Pancreas (tissue), 10 donors: Measurements from ENCODE around the gene GJC2. TPM values are rescaled to one million over a fixed set of nuclear protein-coding genes. Genes with fewer than 3 reads are reported as not detected.
A peak's percentile ranks its signal among the peaks of the same experiment; 100 is the strongest.

Experiments used
- ATAC-seq, 4 donors: fragments of 200-7000 bp; cut with Tn5 transposase; one replicate each; pipeline versions ENCODE4 v1.8.0 to v1.9.1; 2020; ENCODE audit warnings: mild to moderate bottlenecking in 4 of 4, moderate library complexity in 4 of 4
- DNase-seq, 6 donors: peaks; one replicate each; pipeline ENCODE4 v3.0.0-alpha.2; 2020
- FAIRE-seq: peaks from 2 replicates; lab custom pipeline; 2012; peaks lifted over from hg19 to GRCh38; lab: Jason Lieb, UNC
- H3K27ac ChIP-seq, 4 donors: fragments of 200-600 bp; sonication (generic); 1 replicate in 3 of 4; 2 replicates in 1 of 4; pipeline versions ENCODE4 v1.5.0 to v1.8.0; 2020
- H3K27me3 ChIP-seq, 4 donors: fragments of 200-600 bp; one replicate each; pipeline ENCODE4 v1.8.0; 2021
- H3K36me3 ChIP-seq, 3 donors: fragments of 200-600 bp; sonication (generic) in 1 of 3; one replicate each; pipeline versions ENCODE4 v1.5.0 to v1.8.0; 2020 to 2021
- H3K4me1 ChIP-seq, 3 donors: fragments of 200-600 bp; one replicate each; pipeline ENCODE4 v1.8.0; 2021
- H3K4me3 ChIP-seq, 4 donors: fragments of 200-600 bp; sonication (generic) in 2 of 4; one replicate each; pipeline versions ENCODE4 v1.5.0 to v1.8.0; 2020 to 2021
- H3K9me3 ChIP-seq, 4 donors: fragments of 200-600 bp; one replicate each; pipeline ENCODE4 v1.8.0; 2021
- WGBS, 2 donors: extraction: QIAGEN DNeasy Blood & Tissue Kit; methylation state at CpG; one replicate each; pipeline ENCODE4 v1.1.7; 2013; 5-methylcytosine and 5-hydroxymethylcytosine counted together
- intact Hi-C, 3 donors: fragments of 100-400 bp; cut with DNase I; formaldehyde crosslinking; loops; one replicate each; pipeline versions ENCODE4 v1.11.1 to v1.14.2; 2022
- polyA plus RNA-seq, 2 donors: library from polyadenylated mRNA; stranded (reverse); fragments of 200-250 nt; gene quantifications; one replicate each; pipeline ENCODE4 v1.2.3, GENCODE V29; 2013
- total RNA-seq, 6 donors: library from RNA; stranded (reverse); fragmentation: NEBNext Ultra II Directional in 4 of 6; extraction: Animal tissue kit (Norgen Biotek cat#: 25700) in 4 of 6; gene quantifications; one replicate each; pipeline versions ENCODE4 v1.2.1 to v1.2.4, GENCODE V29; 2021 to 2023
- TF ChIP-seq, protein P1 (sequence below), 4 donors: fragments of 200-600 bp; sonication (generic) in 3 of 4; IDR thresholded peaks; one replicate each; pipeline versions ENCODE4 v1.5.0 to v1.8.0; 2021; ENCODE audit warnings: antibody characterized with exemption in 4 of 4
- donor health status: healthy with polysubstance abuse.
- donor health status: DM: no; HTN: no; CAD: no; lungs with moderate emphysema.
- donor health status: DM: no; HTN: no; CAD: no.
- donor health status: control.
- donor health status: control.
- donor health status: Bipolar disorder and iron deficiency.
- donor health status: DM: yes; HTN: yes; CAD: no.
- donor health status: DM: no; HTN: no; CAD: no.
- donor health status: DM: no; HTN: no; CAD: no.
- donor health status: DM: yes; HTN: yes; CAD: no.

GJC2 gene
- total and polyA plus RNA-seq, 8 donors: 0.08 to 0.80 (median 0.45) TPM

DNA sequence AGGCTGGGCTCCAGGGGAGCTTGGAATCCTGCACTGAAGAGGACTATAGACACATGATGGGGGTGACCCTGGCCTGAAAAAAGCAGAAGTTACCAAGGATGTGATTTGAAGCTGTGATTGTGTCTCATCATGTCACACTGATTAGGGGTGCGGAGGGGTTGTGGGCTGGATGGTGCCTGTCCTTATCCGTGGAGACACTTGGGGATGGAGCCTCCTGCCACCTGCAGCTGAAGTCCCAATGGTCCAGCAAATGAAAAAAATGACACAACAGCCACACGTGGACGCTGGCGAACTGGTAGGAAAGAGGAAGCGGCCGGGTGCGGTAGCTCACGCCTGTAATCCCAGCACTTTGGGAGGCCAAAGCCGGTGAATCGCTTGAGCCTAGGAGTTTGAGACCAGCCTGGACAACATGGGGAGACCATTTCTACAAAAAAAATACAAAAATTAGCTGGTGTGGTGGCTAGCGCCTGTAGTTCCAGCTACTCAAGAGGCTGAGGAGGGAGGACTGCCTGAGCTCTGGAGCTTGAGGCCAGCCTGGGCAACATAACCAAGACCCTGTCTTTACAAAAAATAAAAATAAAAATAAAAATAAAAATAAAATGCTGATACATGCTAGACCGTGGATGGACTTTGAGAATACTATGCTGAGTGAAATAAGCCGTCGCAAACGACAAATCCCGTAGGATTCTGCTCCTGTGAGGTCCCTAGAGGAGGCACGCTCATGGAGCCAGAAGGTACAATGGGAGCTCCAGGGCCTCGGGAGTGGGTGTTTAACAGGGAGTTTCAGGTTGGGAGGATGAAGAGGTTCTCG, 15.0 kb downstream of the GJC2 start:
- WGBS, 2 donors: 47 to 50% methylated on average over 20 of the region's 20 CpGs
- intact Hi-C loops: no loop called here
- peak in 4 of 6 donors; percentile 41 to 66 (median 45) for DNase-seq
- Histone ChIP-seq H3K36me3 (no peaks in the 10 kb centered on the region), H3K9me3 (no peaks in the 10 kb centered on the region), H3K27me3 (no peaks in the 10 kb centered on the region), H3K4me3 (peak overlapping the region; percentile 19 to 73 (median 34)), H3K4me1 (no peaks in the 10 kb centered on the region), H3K27ac (peak overlapping the region; percentile 49 to 100 (median 86))
- no peak for FAIRE-seq
- peak; percentile 1 to 3 (median 1) for ATAC-seq
- TF ChIP-seq, protein P1, sequence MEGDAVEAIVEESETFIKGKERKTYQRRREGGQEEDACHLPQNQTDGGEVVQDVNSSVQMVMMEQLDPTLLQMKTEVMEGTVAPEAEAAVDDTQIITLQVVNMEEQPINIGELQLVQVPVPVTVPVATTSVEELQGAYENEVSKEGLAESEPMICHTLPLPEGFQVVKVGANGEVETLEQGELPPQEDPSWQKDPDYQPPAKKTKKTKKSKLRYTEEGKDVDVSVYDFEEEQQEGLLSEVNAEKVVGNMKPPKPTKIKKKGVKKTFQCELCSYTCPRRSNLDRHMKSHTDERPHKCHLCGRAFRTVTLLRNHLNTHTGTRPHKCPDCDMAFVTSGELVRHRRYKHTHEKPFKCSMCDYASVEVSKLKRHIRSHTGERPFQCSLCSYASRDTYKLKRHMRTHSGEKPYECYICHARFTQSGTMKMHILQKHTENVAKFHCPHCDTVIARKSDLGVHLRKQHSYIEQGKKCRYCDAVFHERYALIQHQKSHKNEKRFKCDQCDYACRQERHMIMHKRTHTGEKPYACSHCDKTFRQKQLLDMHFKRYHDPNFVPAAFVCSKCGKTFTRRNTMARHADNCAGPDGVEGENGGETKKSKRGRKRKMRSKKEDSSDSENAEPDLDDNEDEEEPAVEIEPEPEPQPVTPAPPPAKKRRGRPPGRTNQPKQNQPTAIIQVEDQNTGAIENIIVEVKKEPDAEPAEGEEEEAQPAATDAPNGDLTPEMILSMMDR (IDR thresholded peaks at IDR 0.05): no peak

DNA sequence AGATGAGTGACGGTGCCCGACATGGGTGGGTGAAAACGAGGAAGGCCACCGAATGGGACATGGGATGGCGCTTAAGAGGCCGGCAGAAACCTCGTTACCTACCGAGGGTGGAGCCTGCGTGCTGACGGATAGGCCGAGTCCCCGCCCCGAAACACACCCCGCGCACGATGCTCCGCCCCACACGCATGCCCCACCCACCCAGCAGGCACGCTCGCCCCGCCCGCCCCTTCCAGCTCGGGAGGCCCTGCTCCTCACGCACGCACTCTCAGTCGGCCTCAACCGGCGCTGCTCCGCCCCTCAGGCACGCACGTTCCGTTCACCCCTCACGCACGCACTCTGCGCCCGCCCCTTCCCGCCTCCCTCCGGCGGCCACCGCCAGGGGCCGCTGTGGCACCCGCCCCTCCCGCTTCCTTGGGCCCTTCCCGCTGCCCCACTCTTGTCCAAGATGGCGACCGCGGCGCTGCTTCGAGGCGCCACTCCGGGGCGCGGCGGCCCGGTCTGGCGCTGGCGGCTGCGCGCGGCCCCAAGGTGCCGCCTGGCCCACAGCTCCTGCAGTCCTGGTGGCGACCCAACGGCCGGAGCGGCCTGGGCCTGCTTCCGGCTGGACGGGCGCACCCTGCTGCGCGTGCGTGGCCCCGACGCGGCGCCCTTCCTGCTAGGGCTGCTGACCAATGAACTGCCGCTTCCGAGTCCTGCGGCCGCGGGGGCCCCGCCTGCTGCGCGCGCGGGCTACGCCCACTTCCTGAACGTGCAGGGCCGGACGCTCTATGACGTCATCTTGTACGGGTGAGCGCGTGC, 15.8 kb downstream of the GJC2 start, which contains the start of gene IBA57:
Gene IBA57 (plus strand): TSS at position 433 of the 798 bp plus-strand sequence. CDS start 13 bp downstream, at position 446.
- H3K9me3 ChIP-seq: no peaks in the 10 kb centered on the region
- H3K27ac ChIP-seq: peak within 1 kb of the TSS; percentile 99 to 100 (median 100)
- intact Hi-C loops: no loop called here
- no peaks in the 10 kb centered on the region for H3K36me3 ChIP-seq
- no peaks in the 10 kb centered on the region for H3K27me3 ChIP-seq
- no peak for FAIRE-seq
- TF ChIP-seq, protein P1 (IDR thresholded peaks at IDR 0.05): peak; percentile 68 to 96 (median 90)
- H3K4me1 ChIP-seq: no peaks in the 10 kb centered on the region
- peak; percentile 86 to 92 (median 90) for ATAC-seq
- H3K4me3 ChIP-seq: peak within 1 kb of the TSS; percentile 66 to 84 (median 78)
- peak; percentile 98 to 100 (median 100) for DNase-seq
- 0% methylated on average over 70 to 93 of the region's 93 CpGs for whole genome bisulfite sequencing, 2 donors

DNA sequence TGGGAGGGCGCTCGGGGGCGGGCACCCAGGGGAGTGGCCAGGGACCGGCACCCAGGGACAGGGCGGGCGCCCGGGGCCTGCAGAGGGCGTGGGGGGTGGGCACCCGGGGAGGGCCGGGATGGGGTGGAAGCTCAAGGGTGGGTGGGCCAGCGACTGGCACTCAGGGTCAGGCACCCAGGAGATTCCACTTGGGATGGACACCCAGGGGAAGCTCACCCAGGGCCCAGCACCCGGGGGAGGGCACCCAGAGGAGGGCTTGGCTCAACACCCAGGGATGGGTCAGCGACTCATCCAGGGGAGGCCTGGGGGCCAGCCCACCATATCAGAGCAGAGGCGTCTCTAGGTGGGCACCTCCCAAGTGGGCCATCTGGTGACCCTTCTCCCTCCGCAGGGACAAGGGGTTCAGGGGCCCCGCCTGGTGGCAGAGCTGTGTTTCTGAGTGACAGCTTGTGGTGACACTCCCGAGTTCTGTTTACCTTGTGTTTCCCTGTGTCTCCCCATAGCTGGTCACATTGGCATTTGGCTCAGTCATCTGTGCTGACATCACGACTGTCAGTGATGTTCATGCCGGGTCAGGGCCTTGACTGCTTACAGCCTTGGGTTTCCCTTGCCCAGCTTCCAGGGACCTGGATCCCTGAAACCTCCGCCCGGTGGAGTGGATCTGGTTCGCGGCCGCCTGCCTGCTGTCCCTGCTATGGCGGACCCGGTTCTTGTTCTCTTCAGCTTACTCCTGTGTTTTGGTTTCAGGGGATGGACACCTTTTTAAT, 16.6 kb downstream of the GJC2 start:
- no peaks in the 10 kb centered on the region for H3K36me3 ChIP-seq
- no peaks in the 10 kb centered on the region for H3K4me1 ChIP-seq
- peak in 3 of 6 donors; percentile 55 to 75 (median 74) for DNase-seq
- 5 to 10% methylated on average over 25 to 26 of the region's 26 CpGs for WGBS, 2 donors
- H3K9me3 ChIP-seq: no peaks in the 10 kb centered on the region
- peak; percentile 6 to 40 (median 14) for ATAC-seq
- H3K27me3 ChIP-seq: no peaks in the 10 kb centered on the region
- intact Hi-C loops: no loop called here
- no peak for FAIRE-seq
- TF ChIP-seq, protein P1 (IDR thresholded peaks at IDR 0.05): peak in 1 of 4 donors; percentile 5
- H3K27ac ChIP-seq: peak overlapping the region; percentile 99 to 100 (median 100)
- peak overlapping the region; percentile 66 to 84 (median 78) for H3K4me3 ChIP-seq

DNA sequence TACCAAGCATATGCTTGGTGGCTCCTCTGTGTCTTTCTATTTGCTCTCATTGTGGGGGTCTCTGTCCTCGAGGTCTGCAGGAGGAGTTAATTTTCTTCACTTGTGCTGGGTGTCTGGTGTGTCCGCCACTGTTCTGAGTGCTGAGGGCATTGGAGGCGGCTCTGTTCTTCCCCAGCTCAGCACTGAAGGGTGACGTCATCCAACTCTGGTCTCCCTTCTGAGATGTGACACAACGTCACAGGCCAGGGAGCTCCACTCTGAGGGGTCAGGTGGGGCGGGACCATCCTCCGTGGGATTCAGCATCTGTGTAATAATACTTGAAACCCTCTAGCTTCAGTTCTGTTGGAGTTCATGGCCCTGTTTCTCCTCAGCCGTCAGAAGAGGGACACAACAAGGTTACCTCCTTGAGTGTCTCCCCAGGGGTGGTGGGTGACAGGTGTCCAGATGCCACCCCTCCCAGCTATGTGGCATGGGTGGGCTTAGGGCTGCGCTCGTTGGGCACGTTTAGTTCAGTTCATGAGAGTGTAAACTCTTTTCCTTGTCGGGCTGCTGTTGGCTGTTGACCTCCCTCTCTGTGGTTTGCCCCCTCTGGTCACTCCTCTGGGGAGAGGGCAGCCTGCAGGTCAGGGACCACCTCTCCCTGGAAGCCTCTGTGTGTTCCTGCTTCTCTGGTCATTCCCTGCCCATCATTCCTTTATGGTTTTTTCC, 19.0 kb downstream of the GJC2 start:
- no peaks in the 10 kb centered on the region for H3K27me3 ChIP-seq
- FAIRE-seq: no peak
- no peak overlapping the region for H3K4me3 ChIP-seq
- ATAC-seq: no peak
- intact Hi-C loops: no loop called here
- TF ChIP-seq, protein P1 (IDR thresholded peaks at IDR 0.05): no peak
- no peaks in the 10 kb centered on the region for H3K9me3 ChIP-seq
- H3K4me1 ChIP-seq: no peaks in the 10 kb centered on the region
- no peaks in the 10 kb centered on the region for H3K36me3 ChIP-seq
- 72 to 79% methylated on average over 12 of the region's 12 CpGs for WGBS, 2 donors
- H3K27ac ChIP-seq: no peak overlapping the region
- DNase-seq: peak in 2 of 6 donors; percentile 9 to 30
